Activated T-helper 9 cell treated with anti-CD3 and anti-CD28 coated beads, Interleukin-2, amount 50 U/mL, for 16 hours (primary cell): ENCODE results near the gene ADAMTS5.

ENCODE experiments used
- DNase-seq: peaks from one replicate; pipeline ENCODE4 v3.0.0-alpha.2; 2020; ENCODE audit warnings: low read depth

Gene ADAMTS5

GRCh38 chr21:26948194-26948593, 18.7 kb downstream of the ADAMTS5 start:
- DNase-seq = no peak

DNA sequence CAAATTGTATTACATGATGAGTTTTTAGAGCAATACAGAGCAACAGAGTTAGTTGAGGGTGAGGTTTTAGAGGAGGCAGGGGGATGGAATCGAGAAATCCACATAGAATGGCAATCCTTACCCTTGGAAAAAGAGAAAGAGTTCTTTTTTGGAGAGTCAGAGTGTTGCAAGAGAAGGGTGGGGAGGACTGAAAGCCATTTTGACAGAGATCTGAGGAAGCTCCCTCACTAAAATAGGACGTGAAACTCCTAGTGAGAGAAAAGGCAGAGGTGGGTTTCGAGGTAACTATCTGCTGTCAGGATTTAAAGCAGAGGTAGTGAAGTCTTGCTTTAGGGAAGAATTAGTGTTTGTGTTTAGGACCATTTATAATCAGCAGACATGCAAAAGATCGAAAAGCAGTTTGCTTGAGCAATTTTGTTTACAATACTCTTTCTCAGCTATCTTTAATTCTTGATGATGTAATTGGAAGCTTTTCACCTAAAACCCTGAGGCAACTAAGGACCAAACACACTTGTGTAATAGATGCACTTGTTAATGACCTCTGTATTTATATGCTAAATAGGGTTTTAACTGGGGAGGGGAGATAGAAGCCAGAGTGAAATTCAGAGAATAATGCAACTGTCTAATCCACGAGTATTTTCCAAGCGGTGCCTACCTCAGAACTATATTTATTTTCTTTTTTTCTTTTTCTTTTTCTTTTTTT, 20.0 kb downstream of the ADAMTS5 start:
- no peak for DNase-seq

- no peak for DNase-seq
Observed at GRCh38 chr21:26945916-26946675, 20.8 kb downstream of the ADAMTS5 start.

- DNase-seq = no peak
Observed at GRCh38 chr21:26943921-26944320, 23.0 kb downstream of the ADAMTS5 start.

- no peak for DNase-seq
Observed at GRCh38 chr21:26941421-26941820, 25.5 kb downstream of the ADAMTS5 start.

- DNase-seq = no peak
Observed at GRCh38 chr21:26939601-26940111, 27.2 kb downstream of the ADAMTS5 start.

GRCh38 chr21:26936641-26937040, 30.2 kb downstream of the ADAMTS5 start:
- no peak for DNase-seq

GRCh38 chr21:26935977-26936376, 30.9 kb downstream of the ADAMTS5 start:
- no peak for DNase-seq

DNA sequence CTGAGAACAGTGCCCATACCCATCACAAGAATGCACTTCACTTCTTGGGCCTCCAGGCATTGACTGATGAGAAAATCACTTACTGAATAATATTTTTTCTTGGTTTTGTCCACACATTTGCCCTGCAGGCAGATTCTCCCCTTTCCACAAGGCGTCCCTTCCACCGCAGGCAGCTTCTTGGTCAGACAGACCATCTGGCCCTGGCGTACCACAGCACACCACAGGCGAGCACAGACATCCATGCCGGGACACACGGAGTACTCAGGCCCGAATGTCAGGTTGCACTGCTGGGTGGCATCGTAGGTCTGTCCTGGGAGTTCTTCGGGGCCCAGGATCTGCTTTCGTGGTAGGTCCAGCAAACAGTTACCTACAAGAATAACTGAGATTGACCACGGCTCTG, 32.5 kb downstream of the ADAMTS5 start:
- no peak for DNase-seq

GRCh38 chr21:26933448-26933847, 33.4 kb downstream of the ADAMTS5 start:
- no peak for DNase-seq

DNA sequence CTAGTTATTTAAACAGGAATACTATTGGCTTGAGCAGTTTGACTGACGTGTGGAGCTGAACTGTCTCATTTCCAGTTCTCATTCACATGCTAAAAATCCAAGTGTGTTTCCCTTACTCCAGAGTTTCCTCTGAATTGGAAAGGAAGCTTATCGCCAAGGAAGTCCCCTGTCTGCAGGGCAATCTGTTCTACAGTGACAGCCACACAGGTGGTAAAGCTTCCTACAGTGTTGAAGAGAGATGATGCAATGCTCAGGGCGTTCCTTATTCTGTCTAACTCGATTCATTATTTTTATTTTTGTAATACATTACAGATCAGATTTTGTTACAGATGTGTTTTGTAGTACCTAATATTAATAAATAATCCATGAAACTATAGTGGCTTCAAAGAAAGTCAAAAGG, 41.3 kb downstream of the ADAMTS5 start:
- no peak for DNase-seq

GRCh38 chr21:26925122-26925521, 41.8 kb downstream of the ADAMTS5 start:
- DNase-seq = no peak

- no peak for DNase-seq
Observed at GRCh38 chr21:26923986-26924385, 42.9 kb downstream of the ADAMTS5 start.

GRCh38 chr21:26920055-26920454, 46.8 kb downstream of the ADAMTS5 start:
- DNase-seq = no peak

DNA sequence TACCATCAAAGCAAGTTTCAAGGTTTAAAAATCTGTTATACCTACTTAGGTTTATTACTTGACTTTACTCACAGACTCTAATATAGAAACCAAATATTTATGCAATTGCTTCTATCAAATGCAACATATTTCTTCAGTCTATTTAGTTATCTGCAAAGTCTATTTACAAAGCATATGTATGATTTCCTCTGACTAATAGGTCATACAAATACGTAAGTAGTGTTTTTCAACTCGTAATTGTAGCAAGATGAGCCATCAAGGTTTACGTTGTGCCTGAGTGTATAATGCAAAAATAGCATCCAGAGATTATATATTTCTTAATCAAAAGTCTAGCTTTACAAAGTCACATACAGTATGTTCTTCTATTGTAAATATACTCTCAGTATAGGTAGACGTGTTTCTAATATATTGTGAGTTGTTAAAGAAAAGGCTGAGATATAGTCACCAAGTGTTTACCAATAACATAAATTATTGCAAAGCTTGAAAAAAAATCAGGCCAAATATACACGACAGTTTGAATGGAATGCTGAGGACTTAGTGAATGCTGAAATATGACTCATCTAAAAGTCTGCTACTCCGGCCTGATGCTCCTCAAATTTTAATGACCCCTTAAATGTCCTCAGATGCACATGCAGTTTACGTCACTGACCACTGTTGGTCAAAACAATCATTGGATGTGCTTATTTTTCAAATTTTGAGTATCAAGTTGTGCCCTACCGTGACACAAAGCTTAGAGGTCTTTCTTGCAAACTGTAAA, 48.4 kb downstream of the ADAMTS5 start:
- no peak for DNase-seq

- no peak for DNase-seq
Observed at GRCh38 chr21:26916799-26917198, 50.1 kb downstream of the ADAMTS5 start.

DNA sequence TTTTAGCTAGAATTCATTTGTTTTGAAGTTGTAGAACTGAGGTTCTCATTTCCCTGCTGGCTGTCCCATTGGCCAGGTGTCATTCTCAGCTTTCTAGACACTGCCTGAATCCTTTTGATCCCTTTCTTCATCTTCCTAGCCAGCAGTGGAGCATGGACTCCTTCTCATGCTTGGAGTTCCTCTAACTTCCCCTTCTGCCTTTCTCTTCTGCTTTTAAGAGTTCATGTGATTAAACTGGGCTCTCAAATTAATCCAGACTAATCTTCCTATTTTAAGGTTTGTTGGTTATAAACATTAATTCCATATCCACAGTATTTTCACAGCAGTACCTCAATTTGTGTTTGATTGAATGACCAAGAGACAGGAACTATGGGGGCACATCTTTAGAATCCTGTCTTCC, 52.3 kb downstream of the ADAMTS5 start:
- DNase-seq = no peak

GRCh38 chr21:26912466-26912865, 54.4 kb downstream of the ADAMTS5 start:
- DNase-seq = no peak

DNA sequence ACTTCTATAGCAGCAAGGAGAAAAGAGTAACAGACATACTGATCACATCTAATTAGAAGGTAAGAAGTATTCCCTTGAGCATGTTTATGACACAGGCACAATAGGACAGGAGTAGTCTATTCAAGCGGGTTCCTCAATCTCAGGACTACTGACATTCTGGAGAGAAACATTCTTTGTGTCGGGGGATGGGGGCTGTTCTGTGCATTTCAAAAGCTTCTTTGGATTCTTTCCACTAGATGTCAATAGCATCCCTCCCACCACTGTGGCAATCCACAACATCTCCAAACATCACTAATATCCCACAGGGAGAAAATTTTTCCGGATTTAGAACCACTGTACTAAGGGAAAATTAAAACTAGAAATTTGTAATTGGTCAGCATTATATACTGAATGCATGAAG, 56.9 kb downstream of the ADAMTS5 start:
- DNase-seq = no peak

GRCh38 chr21:26900980-26901379, 65.9 kb downstream of the ADAMTS5 start:
- DNase-seq = no peak

GRCh38 chr21:26892151-26892550, 74.7 kb downstream of the ADAMTS5 start:
- DNase-seq = no peak

- DNase-seq = no peak
Observed at GRCh38 chr21:26888931-26889330, 78.0 kb downstream of the ADAMTS5 start.

DNA sequence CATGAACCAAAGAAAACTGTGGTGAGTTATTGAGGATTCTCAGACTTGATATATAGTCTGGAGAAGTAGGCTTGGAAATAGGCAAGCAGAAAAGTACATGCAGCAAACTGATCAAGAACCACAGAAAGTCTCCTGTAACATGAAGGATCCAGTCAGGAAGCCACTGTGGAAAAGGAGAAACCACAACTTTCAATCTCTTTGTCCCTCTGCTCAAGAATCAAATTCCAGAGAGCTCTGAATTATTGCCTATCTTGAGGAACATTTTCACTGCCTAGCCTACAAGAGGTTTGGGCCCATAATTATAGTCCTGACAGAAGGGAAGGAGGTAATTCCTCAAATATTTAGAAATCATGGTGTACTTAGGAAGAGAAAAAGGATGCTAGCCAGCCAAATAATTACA, 78.6 kb downstream of the ADAMTS5 start:
- no peak for DNase-seq
